Subcutaneous adipose tissue (tissue), 4 donors: ENCODE data around the gene PRKAG1. TPM values are rescaled to one million over a fixed set of nuclear protein-coding genes. Genes with fewer than 3 reads are reported as not detected.

ENCODE experiments used
- total RNA-seq, 4 donors: library from RNA; depleted of rRNA; stranded (reverse); fragments of >200 nt; gene quantifications; one replicate each; pipeline ENCODE4 v1.1.0, GENCODE V29; 2016
- TF ChIP-seq, protein P1 (sequence below): fragments of 450-650 bp; IDR thresholded peaks from one replicate; pipeline ENCODE4 v1.5.1; 2016; ENCODE audit warnings: low read depth, mild to moderate bottlenecking, control low read depth, antibody characterized with exemption, moderate library complexity

Gene PRKAG1
- total RNA-seq, 4 donors from 2014 or later, result 57.7 to 67.4 (median 59.7) TPM

DNA sequence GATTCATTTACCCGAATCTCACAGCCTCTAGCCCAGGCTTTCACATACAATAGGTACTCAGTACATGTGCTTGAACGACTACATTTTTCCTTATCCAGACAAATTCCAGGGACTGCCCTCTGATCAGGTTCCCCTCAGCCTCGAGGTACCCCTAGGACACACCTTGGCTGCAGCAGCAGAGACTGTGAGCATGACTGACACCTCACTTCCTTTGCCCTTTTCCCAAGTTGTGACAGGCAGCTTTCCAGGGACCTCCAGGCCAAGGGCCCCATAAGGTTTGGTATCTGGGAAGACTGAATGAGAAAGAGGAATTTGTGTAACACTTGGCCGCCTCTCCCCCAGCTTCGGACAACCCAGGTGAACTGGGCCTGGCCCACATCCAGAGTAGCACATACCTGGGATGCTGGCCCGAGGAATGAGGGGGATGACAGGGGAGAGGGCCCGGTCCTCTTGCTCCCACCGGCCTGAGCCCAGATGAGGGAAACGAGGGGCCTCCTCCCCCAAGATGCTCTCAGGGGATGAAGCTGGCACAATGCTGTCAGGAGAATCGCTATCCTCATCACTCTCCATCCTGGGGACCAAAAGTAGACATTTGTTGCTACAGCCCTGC lies 10.2 kb upstream of the PRKAG1 start:
- TF ChIP-seq, protein P1, sequence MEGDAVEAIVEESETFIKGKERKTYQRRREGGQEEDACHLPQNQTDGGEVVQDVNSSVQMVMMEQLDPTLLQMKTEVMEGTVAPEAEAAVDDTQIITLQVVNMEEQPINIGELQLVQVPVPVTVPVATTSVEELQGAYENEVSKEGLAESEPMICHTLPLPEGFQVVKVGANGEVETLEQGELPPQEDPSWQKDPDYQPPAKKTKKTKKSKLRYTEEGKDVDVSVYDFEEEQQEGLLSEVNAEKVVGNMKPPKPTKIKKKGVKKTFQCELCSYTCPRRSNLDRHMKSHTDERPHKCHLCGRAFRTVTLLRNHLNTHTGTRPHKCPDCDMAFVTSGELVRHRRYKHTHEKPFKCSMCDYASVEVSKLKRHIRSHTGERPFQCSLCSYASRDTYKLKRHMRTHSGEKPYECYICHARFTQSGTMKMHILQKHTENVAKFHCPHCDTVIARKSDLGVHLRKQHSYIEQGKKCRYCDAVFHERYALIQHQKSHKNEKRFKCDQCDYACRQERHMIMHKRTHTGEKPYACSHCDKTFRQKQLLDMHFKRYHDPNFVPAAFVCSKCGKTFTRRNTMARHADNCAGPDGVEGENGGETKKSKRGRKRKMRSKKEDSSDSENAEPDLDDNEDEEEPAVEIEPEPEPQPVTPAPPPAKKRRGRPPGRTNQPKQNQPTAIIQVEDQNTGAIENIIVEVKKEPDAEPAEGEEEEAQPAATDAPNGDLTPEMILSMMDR, result no peak

DNA sequence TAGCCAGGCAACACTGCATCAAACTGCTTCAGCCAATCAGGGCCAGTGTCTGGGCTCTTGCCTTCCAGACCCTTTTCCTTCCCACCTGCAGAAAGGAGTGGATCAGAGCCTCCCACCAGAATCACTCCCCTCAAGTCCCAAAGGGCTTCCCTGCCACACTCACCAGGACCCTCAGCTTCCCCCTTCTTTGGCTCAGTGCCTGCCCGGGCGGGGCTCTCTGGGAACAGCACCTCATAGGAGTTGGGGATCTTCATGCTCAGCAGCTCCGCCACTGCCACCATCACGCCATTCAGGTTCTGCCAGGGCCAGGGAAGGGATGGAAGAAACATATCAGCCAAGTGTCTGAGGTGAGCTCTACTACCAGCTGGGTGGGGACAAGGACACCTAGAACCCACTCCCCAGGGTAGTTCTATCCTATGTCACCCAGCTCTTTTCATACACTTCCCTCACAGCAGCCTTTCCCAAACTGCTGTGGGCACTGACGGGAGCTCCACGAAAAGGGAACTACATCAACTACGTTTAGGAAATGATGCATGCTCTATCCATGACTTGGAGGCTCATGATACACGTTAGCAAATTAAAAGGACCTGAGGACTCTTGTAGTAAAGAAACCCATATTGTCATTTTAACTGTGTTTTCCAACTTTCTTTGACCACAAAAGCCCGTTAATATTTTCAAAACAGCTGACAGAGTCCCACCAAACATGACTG lies 9.4 kb upstream of the PRKAG1 start:
- TF ChIP-seq, protein P1, result no peak

GRCh38 chr12:49026678-49027480 lies 8.3 kb upstream of the PRKAG1 start:
- TF ChIP-seq, protein P1, result no peak

DNA sequence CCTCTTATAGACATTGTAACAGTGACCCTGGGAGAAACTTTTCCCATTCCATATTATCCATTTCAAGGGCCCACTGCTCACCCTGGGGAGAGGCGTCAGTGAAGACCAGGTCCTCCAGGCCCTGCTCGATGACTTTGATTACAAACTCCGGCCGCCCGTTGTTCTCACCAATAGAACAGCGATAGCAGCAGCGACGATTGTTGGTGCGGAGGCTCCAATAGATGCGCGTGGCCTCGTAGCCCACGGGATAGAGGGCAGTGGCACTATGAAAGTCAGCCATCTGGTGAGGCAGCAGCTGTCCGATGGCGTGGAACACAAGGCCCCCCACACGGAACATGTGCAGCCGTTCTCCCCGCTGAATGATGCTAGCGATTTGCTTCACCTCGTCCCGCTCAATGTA lies 7.5 kb upstream of the PRKAG1 start:
- TF ChIP-seq, protein P1, result no peak

GRCh38 chr12:49025463-49025862 lies 6.9 kb upstream of the PRKAG1 start:
- TF ChIP-seq, protein P1, result no peak

GRCh38 chr12:49024543-49024942 lies 6.0 kb upstream of the PRKAG1 start:
- TF ChIP-seq, protein P1, result no peak

- TF ChIP-seq, protein P1, result no peak
These were observed 5.2 kb upstream of the PRKAG1 start for GRCh38 chr12:49023812-49024211.
